GM12872 (cell line): Measurements from ENCODE around the gene ANG.

ENCODE experiments used
- CTCF ChIP-seq: IDR thresholded peaks from 3 replicates; pipeline ENCODE4 v1.5.1; 2011; ENCODE audit warnings: low read depth, mild to moderate bottlenecking, low read length, moderate library complexity; ENCODE audit not compliant: insufficient read depth

Gene ANG

DNA sequence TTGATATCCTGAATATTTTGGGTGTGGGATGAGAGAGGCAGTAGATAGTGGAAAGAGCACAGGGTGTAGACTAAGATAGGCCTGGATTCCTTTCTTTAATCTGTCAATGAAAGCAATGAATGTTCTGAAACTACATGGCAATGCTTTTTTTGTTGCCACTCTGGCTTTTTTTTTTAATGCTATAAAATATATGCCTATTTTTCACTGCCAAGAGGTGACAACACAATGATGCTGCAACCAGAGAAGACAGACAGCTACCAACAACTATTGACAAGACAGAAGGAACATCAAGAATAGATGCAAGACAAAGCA is 9.4 kb downstream of the ANG start:
- TF ChIP-seq CTCF = no peak

GRCh38 chr14:20698934-20699333 is 10.4 kb downstream of the ANG start:
- no peak for TF ChIP-seq CTCF

DNA sequence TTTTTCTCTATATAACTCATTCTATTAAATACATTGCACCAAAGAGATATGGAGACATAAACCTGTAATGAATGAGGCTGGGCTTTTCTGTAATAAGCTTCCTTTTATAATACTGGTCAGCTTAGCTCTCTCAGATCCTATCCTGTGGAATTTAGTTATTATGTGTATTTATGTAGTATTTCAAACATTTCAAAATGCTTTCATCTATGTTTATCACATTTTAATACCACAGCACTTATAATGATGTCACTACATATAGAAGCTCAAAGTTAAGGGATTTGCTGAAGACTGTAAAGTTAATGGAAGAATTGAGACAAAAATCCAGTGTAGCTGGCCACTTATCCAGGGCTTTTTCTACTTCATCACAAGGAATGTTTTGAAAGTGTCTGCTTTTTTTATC is 11.4 kb downstream of the ANG start:
- no peak for TF ChIP-seq CTCF

- TF ChIP-seq CTCF = no peak
Observed at GRCh38 chr14:20706657-20707355, 18.2 kb downstream of the ANG start.

DNA sequence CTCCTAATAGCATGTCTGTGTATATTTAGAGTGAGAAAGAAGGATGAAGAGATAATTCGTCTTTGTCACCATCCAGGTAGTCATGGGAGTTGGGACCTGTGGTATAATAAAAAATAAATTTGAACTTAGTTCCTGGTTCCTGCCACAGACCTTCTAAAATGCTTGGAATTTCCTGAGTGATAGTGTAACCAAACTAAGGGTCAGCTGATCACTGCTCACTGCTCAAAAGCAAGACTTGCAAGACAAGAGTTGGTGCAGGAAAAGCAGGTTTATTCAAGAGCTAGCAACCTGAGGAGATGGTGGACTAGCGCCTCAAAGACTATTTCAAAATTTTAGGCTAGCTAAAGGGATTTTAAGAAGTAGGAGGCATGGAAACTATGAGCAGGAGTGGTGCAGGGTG is 19.1 kb downstream of the ANG start:
- no peak for TF ChIP-seq CTCF

DNA sequence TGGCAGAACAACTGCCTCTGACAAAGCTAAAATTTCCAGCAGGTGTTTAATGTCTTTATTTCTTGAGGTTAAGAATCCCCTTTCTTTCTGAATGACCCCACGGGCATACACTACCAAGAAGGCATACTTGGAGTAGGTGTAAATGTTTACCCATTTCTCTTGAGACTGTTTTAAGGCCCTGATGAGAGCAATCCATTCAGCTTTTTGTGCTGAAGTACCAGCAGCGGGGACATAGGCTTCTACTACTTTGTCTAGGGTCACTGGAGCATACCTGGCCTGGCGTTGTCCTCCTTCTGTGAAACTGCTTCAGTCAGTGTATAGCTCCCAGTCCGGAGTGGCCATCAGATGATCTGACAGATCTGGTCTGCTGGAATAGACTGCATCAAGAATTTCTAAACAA is 22.7 kb downstream of the ANG start:
- TF ChIP-seq CTCF = no peak

- no peak for TF ChIP-seq CTCF
Observed at GRCh38 chr14:20711685-20712084, 23.1 kb downstream of the ANG start.

- no peak for TF ChIP-seq CTCF
Observed at GRCh38 chr14:20712904-20713303, 24.3 kb downstream of the ANG start.
